ENCODE results near the gene UBASH3A.

UBASH3A gene, protein sequence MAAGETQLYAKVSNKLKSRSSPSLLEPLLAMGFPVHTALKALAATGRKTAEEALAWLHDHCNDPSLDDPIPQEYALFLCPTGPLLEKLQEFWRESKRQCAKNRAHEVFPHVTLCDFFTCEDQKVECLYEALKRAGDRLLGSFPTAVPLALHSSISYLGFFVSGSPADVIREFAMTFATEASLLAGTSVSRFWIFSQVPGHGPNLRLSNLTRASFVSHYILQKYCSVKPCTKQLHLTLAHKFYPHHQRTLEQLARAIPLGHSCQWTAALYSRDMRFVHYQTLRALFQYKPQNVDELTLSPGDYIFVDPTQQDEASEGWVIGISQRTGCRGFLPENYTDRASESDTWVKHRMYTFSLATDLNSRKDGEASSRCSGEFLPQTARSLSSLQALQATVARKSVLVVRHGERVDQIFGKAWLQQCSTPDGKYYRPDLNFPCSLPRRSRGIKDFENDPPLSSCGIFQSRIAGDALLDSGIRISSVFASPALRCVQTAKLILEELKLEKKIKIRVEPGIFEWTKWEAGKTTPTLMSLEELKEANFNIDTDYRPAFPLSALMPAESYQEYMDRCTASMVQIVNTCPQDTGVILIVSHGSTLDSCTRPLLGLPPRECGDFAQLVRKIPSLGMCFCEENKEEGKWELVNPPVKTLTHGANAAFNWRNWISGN

DNA sequence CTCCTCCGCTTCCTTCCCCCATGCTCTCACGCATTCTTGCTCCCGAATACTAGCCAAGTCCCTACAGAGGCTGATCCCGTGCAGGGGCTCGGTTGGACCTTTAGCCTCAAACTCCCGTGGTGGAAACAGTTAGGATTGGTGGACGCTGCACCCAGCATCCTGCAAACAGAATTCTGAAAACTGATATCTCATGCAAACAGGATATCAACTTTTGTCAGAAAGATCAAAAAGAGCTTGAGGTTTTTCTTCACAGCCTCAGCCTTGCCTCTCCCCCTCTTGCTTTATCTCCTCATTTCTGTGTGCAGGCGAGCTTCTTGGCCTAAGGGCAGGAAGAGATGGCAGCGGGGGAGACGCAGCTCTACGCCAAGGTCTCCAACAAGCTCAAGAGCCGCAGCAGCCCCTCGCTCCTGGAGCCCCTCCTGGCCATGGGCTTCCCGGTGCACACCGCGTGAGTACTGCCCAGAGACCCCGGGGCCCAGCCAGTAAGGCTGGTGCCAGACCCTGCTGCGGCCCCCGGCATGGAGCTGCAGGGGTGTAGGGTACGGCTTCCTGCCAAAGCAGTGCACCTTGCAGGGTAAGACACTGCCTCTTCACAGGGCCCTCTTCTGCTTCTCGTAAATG, at the start of gene UBASH3A:
Gene UBASH3A (plus strand): TSS at position 292 of the 621 bp plus-strand sequence. CDS start 44 bp downstream, at position 336.
- no peak for DNase-seq (ENCODE audit: low read depth in 2 of 2)

DNA sequence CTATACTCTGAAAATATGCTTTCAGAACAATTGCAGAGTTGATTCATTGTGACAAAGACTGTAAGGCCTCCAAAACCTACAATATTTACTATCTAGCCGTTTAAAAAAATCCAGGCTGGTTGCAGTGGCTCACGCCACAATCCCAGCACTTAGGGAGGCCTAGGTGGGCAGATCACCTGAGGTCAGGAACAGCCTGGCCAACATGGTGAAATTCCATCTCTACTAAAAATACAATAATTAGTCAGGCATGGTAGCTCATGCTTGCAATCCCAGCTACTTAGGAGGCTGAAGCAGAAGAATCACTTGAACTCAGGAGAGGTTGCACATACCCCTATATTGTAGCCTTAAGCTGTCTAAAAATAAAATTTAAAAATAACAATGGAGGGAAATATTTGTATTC, 47.7 kb upstream of the UBASH3A start:
- no peak for DNase-seq (ENCODE audit: low read depth in 2 of 2)

DNA sequence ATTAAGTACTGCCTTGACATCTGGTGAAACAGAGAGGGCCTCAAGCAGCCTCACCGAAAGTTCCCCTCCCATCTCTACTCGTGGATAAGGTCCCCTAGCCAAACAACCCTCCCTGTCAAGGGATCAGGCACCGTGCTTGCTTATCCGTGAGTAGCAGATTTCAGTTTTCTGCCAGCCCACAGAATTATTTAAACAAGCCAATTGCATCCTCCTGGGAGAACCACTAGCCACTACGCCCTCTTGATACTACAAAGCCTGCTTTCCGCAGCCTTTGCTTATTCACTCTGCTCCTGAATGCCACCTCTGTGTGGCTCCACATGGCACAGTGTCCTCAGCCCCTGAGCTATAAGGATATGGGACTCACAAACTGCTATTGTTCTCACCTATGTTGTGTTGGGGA, 47.1 kb upstream of the UBASH3A start:
- DNase-seq (ENCODE audit: low read depth in 2 of 2): no peak

DNA sequence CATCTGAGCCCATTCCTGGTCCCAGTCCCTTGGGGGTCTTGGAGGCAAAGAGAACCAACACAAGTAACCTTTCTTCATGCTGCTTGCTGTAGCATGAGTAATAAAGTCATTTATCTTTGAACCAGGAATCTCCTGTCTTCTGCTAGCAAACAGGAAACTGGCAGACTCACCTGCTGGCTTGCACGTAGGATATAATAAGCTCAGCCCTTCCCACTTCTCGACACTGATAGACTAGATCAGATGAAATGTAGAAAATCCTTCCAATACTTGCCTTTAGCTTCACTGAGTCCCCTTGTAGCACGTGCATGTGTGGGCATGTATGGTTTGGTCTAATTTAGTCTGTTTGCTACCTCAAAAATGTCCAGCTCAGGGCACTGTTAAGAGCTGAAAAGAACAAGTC, 46.4 kb upstream of the UBASH3A start:
- DNase-seq (ENCODE audit: low read depth in 2 of 2): no peak

DNA sequence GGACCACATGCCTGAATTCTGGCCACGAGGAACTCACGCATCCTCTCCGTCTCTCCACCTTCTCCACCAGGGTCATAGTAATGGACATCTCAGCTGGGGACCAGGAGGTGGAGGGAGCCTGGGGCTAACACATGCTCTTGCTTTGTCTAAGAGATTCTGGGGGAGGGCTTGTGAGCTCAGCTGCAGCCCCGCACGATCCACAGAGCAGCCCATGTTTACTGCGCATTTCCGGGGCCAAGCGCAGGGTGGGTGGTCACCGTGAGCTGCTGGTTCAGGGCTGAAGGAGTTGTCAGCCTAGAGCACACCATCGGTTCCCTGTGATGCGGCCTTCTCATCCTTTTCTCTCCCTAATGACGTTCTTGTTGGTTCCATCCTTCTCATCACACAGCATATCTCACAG, 45.4 kb upstream of the UBASH3A start:
- DNase-seq (ENCODE audit: low read depth in 2 of 2): no peak

DNA sequence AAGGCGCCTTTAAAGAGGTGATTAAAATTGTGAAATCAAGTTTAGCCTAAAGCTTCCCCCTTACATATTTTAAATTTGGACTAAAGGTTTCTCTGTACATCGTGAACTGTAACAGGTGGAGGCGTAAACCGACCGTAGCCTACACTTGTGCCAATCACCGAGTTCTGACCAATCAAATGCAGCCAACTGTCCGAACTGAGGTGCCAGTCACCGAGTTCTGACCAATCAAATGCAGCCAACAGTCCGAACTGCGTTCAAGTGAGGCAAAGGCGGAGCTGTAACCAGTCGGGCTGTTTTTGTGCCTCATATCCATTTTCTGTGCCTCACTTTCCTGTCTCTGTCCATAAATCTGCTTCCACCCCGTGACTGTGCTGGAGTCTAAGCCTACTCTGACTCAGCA, 44.8 kb upstream of the UBASH3A start:
- no peak for DNase-seq (ENCODE audit: low read depth in 2 of 2)

DNA sequence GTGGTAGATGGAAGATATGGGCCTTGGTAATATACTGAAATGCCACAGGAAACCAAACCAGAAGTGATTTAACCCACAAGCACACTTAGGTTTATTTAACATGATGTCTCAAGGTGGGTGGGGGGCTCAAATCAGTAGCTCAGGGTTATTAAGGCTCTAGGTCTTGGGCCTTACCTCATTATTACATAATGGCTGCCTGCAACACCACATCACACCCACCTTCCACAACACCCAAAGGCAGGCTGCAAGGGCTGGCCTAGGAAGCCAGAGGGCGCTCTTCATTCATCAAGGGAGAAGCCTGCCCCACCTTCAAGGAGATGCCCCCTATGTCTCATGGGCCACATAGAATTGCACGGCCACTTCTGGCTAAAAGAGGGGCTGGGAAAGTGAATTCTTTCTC, 43.4 kb upstream of the UBASH3A start:
- no peak for DNase-seq (ENCODE audit: low read depth in 2 of 2)

DNA sequence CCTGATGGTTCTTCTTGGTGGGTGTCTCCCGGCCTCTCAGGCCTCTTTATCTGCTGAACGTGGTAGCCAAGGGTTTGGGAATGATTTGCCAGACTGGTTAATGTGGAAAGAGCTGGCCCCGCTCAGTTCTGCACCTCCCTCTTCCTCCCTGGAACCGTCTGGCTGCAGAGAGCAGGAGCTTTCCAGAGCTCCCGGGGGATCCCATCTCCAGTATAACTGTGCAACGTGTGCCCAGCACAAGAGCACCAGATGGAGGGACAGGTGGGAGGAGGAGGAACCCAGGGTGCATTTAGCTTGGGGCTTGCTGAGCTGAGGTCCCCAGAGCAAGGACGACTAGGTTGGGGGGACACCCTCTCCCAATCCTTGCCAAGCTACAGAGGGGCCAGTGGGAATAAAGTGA, 42.4 kb upstream of the UBASH3A start:
- DNase-seq (ENCODE audit: low read depth in 2 of 2): no peak

DNA sequence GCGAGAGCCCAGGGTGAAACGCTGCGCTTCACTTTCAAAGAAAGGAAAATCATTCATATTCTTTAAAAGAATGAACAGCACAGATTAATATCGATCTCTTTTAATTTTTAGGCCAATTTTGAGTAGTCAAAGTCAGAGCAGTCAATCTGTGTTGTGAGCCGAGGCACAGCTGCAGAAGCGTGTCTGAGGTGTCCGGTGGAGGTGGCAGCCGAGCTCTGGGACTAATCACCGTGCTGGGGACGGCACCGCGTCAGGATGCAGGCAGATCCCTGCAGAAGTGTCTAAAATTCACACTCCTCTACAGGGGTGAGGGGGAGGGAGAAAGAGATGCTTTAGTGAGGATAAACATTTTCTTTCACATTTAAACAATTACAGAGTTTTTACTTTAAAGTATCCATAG, 41.5 kb upstream of the UBASH3A start:
- no peak for DNase-seq (ENCODE audit: low read depth in 2 of 2)

DNA sequence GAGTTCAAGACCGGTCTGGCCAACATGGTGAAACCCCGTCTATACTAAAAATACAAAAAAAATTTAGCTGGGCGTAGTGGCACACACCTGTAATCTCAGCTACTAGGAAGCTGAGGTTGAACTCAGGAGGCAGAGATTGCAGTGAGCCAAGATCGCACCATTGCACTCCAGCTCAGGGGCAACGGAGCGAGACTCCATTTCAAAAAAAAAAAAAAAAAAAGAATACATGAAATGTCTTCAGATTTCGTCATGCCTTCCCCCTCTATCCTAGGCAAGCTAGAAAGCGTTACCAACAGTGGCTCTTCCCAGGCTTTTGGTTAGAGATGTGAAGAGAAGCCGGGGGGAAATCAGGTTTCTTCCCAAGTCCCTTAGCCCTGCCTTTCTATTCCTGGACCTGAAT, 41.0 kb upstream of the UBASH3A start:
- no peak for DNase-seq (ENCODE audit: low read depth in 2 of 2)

DNA sequence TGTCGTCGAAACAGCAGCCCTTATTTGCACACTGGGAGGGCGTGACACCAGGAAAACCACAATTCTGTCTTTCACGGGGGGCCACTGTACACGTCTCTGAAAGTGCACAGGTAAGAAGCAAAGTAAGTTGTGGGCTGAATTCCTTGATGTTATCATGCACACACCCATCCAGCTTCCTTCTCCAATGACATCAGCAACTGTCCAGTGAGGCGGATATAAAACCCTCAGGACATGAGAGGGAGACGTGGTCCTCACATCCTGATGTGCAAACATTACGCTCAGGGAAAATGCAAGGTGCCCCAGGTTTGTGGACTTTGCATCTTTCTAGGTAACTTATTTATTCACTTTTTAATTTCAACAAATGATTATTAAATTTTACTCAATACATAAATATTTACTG, 40.4 kb upstream of the UBASH3A start:
- no peak for DNase-seq (ENCODE audit: low read depth in 2 of 2)

DNA sequence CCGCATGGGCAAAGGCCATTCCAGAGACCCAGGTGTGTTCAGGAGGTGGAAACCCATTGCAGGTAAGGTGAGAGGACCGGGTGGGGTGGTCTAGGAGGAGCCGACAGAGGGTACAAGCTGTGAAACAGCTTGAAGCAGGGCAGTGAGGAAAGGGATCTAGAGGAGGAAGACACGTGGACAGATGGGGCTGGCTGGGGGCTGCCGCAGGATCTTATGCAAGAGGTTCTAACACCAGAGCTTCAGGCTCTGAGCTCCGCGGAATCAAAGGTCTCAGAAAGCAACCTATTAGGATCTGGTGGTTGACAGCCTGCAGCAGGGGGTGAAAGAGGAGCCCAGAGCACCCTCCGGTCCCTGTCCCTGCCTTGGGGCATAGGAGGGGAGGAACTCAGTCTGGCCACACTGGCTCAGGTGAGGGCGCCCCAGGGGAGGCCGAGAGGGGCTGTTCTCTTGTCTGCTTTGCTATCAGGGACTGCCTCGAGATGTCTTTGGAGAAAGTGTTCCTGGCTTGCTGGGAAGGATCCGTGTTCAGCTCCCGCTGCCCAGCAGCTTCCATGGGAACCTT, 39.3 kb upstream of the UBASH3A start:
- no peak for DNase-seq (ENCODE audit: low read depth in 2 of 2)

DNA sequence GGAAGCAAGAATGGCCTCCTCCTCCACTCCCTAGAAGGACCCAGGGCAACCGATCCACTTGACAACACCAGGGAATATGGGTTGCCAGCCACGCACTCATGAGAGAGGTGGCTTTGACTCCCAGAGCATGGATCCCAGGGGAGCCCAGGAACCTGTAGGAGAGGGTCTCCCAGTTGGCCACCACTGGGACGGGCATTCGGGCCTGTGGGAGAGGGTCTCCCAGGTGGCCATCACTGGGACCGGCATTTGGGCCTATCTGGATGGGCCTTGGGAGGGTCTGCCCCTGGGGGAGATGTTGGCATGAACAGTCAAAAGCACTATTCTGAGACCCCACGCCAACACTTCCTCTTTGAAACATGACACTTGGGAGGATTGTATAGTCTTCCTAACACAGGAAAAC, 37.9 kb upstream of the UBASH3A start:
- DNase-seq (ENCODE audit: low read depth in 2 of 2): no peak

DNA sequence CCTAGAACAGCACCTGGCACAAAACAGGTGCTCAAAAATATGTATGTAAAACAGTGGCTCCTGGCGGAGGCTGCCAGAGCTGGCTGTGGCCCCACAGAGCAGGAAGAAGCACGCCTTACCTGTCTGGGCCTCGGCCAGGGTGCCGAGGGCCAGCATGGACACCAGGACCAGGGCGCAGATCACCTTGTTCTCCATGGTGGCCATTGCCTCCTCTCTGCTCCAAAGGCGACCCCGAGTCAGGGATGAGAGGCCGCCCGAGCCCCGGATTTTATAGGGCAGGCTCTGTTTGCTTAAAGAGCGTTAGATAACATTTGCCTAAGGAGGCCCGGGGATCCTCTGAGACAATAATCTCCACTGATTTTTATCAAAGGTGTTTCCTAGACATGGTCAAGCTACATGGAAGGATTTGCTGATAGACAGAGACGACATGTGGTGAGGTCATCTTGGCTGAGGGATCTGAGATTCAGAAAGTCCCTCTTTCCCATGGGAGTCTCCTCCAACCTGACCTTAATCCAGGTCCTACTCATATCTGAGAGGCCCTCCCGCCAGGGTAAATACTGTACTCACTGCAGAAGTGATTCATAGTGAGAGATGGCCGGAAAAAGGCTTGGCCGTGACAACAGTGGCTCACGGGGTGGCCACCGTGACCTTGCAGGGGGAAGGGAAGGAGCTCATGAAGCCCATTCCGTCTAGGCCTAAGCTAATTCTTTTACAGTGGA, 37.3 kb upstream of the UBASH3A start, which contains the start of gene TFF1:
Gene TFF1 (minus strand): TSS at position 244 of the 719 bp plus-strand sequence. CDS start 40 bp downstream, at position 204.
- DNase-seq (ENCODE audit: low read depth in 2 of 2): no peak

DNA sequence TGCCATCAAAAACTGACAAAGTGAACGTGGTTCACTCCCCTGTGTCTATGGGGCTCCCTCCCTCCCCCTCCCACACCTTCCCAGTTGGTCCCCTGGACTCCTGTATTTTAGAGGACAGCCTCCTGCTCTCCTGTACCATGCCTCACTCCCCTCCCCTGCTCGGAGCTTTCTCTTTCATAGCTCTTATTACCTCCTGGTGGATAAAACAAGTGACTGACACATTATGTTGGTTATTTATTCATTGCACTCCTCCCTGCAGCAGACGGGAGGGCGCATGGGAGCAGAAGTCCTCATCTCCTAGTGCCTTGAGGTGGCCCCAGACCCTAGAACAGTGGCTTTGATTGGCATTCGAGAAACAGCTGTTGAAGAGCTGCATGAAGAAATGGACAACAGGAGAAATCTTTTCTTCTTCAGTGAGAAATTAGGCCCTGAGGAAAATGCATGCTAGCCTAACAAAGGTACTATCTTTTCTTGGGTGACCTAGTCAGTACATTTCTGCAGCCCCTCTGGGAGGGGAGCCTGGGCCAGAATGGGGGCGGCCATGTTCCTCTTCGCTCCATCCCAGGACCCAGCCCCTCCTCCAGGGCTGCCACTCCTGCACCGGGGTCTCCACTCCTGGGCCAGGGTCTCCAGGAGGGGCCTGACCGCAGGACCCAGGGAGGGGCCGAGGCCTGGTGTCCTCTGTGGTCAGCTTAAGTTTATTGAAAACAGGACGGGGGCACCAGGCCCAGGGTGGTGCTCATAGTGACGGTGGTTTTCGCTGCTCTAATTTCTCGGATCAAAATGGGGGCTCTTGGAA, 36.1 kb upstream of the UBASH3A start:
- DNase-seq (ENCODE audit: low read depth in 2 of 2): no peak

DNA sequence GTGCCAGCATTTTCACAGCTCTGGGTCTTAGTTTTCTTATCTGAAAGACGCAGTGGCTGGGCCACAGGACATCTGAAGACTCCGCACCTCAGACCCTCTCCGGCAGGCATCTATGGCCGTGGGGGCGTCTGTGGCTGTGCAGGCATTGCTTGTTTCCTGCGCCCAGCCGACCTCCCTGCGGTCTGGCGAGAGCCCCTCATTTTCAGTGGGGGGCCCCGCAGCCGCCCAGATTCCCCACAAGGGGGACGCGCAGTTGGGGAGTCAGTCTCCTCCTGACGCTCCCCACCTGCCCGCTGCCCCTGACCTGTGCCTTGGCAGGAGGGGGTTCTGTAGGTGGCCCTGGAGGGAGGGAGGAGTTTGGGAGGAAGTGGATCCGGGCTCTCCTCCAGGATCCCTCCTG, 33.9 kb upstream of the UBASH3A start:
- DNase-seq (ENCODE audit: low read depth in 2 of 2): no peak

DNA sequence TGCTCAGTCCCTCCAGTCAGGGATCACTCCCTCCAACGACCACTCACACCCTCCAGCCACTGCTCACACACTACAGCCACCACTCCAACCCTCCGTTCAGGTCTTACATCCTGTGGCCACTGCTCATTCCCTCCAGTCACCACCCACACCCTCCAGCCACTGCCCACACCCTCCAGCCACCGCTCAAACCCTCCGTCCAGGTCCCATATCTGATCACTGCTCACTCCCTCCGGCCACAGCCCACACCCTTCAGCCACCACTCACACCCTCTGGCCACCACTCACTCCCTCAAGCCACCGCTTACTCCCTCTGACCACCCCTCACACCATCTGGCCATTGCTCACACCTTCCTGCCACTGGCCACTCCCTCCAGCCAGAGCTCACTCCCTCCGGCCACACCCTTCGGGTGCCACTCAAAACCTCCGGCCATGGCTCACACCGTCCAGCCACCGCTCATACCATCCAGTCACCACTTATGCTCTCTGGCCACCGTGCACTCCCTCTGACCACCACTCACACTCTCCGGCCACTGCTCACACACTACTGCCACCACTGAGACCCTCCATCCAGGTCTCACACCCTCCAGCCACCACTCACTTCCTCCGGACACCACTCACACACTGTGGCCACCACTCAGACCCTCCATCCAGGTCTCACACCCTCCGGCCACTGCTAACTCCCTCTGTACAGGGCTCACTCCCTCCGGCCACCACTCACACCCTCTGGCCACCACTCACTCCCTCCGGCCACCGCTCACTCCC, 32.6 kb upstream of the UBASH3A start:
- DNase-seq (ENCODE audit: low read depth in 2 of 2): no peak

DNA sequence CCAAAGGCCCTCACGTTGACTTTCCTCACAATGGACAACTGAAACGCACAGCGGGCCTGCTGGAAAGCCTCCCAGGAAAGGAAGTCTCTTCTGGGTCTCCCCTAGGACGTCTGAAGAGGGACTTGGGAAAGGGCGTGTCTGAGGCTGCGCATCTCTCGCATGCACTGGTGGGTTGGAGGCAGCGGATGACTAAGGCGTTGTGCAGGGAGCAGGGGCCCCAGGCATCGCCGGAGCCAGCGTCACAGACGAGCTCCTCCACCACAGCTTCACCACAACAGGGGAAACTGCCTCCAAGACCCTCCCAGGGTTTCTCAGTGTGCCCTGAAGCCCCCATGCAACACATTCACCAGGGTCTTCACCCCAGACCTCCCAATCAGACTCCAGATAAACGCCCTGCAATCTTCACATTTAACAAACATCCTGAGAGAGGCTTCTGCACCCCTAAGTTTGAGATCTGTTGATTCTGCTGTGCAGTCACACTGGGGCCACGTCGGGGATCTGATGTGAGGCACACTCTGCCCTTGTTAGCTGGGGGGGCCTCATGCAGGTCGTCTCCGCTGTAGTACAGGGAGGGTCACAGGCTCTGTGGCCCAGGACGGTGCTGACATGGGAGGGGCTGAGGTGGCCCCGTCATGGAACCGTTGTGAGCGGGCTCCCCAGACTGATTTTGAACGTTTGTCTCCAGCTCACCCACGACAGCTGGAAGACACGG, 30.4 kb upstream of the UBASH3A start:
- DNase-seq (ENCODE audit: low read depth in 2 of 2): no peak

DNA sequence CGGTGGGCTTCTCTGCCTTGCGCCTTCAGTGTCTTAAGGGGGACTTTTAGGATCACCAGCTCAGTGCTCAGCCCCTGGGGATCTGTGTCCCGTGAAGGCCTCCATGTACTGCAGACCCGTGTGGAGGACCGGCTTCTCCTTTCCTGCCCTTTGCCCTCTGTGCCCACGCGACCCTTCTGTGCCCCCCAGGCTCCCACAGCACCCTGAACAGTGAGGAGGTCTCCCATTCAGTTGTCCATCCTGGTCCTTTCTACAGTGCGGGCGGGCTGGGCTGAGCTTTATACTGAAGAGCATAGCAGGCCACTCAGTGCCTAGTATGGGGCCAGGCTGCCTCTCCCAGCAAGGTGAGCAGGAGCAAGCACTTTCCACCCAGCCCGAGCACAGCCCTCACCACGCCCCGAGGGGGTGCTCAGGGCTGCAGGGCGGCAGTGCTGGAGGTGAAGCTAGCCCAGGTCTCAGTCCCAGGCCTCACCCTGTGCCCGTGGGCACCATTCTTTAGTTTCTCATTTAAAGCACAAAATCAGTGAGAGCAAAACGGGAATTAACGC, 29.7 kb upstream of the UBASH3A start:
- DNase-seq (ENCODE audit: low read depth in 2 of 2): no peak

Measured in stimulated activated CD8-positive, alpha-beta memory T cell treated with anti-CD3 and anti-CD28 coated beads, Interleukin-2, amount 100 ng/mL, for 1 hour (primary cell).